Stomach (tissue), 4 donors: ENCODE data around the gene CEP89.
"Not testable (repeated sequence)": the region's sequence is repeated elsewhere in the genome, so short reads cannot be mapped to it uniquely, and the experiment has no call there.

Source experiments
- EP300 ChIP-seq: sonication (generic); formaldehyde crosslinking; IDR thresholded peaks from one replicate; pipeline ENCODE4 v1.6.1; 2017; ENCODE audit warnings: antibody characterized with exemption
- POLR2A ChIP-seq, 4 donors: fragments of 450-650 bp; IDR thresholded peaks; one replicate each; pipeline ENCODE4 v1.6.1; 2016; ENCODE audit warnings: antibody characterized with exemption in 4 of 4, control low read depth in 2 of 4, mild to moderate bottlenecking in 1 of 4, moderate library complexity in 1 of 4
- POLR2AphosphoS5 ChIP-seq, 3 donors: sonication (generic); formaldehyde crosslinking; IDR thresholded peaks; one replicate each; pipeline ENCODE4 v1.6.1; 2016; ENCODE audit warnings: antibody characterized with exemption in 3 of 3
- TF ChIP-seq, protein P1 (sequence below), 7 experiments: fragments of 450-650 bp in 4 of 7; fragments of 200-600 bp in 3 of 7; sonication (generic) in 3 of 7; IDR thresholded peaks; one replicate each; pipeline ENCODE4 v1.5.1; 2016 to 2019; ENCODE audit warnings: antibody characterized with exemption in 7 of 7, control low read depth in 2 of 7, mild to moderate bottlenecking in 1 of 7

DNA sequence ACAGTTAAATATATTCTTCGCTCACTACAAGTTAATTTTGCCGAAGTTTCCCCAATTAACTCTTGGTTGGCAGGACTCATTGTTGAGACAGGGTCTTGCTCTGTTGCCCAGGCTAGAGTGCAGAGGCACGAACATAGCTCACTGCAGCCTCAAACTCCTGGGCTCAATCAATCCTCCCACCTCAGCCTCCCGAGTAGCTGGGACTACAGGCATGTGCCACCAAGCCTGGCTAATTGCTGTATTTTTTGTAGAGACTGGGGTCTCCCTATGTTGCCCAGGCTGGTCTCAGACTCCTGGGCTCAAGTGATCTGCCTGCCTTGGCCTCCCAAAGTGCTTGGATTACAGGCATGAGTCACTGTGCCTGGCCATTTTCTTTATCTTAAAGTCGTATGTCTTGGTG lies 86.5 kb downstream of the CEP89 start:
- TF ChIP-seq, protein P1, sequence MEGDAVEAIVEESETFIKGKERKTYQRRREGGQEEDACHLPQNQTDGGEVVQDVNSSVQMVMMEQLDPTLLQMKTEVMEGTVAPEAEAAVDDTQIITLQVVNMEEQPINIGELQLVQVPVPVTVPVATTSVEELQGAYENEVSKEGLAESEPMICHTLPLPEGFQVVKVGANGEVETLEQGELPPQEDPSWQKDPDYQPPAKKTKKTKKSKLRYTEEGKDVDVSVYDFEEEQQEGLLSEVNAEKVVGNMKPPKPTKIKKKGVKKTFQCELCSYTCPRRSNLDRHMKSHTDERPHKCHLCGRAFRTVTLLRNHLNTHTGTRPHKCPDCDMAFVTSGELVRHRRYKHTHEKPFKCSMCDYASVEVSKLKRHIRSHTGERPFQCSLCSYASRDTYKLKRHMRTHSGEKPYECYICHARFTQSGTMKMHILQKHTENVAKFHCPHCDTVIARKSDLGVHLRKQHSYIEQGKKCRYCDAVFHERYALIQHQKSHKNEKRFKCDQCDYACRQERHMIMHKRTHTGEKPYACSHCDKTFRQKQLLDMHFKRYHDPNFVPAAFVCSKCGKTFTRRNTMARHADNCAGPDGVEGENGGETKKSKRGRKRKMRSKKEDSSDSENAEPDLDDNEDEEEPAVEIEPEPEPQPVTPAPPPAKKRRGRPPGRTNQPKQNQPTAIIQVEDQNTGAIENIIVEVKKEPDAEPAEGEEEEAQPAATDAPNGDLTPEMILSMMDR (IDR thresholded peaks at IDR 0.05): not testable (repeated sequence)
- TF ChIP-seq POLR2A (IDR thresholded peaks at IDR 0.05); POLR2AphosphoS5 (IDR thresholded peaks at IDR 0.05); EP300: not testable (repeated sequence)
